Esophagus (tissue), 2 donors: ENCODE measurements around the gene ANO8. TPM values are rescaled to one million over a fixed set of nuclear protein-coding genes. Genes with fewer than 3 reads are reported as not detected.

ENCODE experiments used
- H3K27ac ChIP-seq, 2 donors: one replicate each; pipeline ENCODE4 v1.5.1; 2013; ENCODE audit warnings: low read depth in 2 of 2, mild to moderate bottlenecking in 2 of 2, inconsistent platforms in 1 of 2, low read length in 1 of 2, moderate library complexity in 1 of 2
- H3K27me3 ChIP-seq, 2 donors: one replicate each; pipeline ENCODE4 v1.6.1; 2013; ENCODE audit warnings: low read length in 2 of 2, control low read depth in 1 of 2, mild to moderate bottlenecking in 1 of 2; ENCODE audit not compliant: insufficient read depth in 2 of 2, control insufficient read depth in 1 of 2
- H3K36me3 ChIP-seq, 2 donors: one replicate each; pipeline ENCODE4 v1.6.1; 2013; ENCODE audit warnings: low read length in 1 of 2; ENCODE audit not compliant: control insufficient read depth in 2 of 2, insufficient read depth in 2 of 2
- H3K4me1 ChIP-seq, 2 donors: one replicate each; pipeline ENCODE4 v1.6.1; 2013; ENCODE audit warnings: low read length in 1 of 2; ENCODE audit not compliant: control insufficient read depth in 2 of 2, insufficient read depth in 2 of 2
- H3K4me3 ChIP-seq, 2 donors: one replicate each; pipeline ENCODE4 v1.5.1; 2013; ENCODE audit warnings: low read length in 2 of 2, mild to moderate bottlenecking in 2 of 2, low read depth in 1 of 2, moderate library complexity in 1 of 2
- H3K9me3 ChIP-seq, 2 donors: one replicate each; pipeline ENCODE4 v1.6.1; 2013; ENCODE audit warnings: mild to moderate bottlenecking in 2 of 2, low read depth in 1 of 2, low read length in 1 of 2, moderate library complexity in 1 of 2; ENCODE audit not compliant: control insufficient read depth in 2 of 2, insufficient read depth in 1 of 2
- WGBS, 2 donors: extraction: QIAGEN DNeasy Blood & Tissue Kit; methylation state at CpG; one replicate each; pipeline ENCODE4 v1.1.7; 2013; 5-methylcytosine and 5-hydroxymethylcytosine counted together
- polyA plus RNA-seq, 2 donors: library from polyadenylated mRNA; stranded (reverse); fragments of 200-250 nt; gene quantifications; one replicate each; pipeline ENCODE4 v1.2.3, GENCODE V29; 2013
- donor health status: healthy with polysubstance abuse.
- donor health status: Bipolar disorder and iron deficiency.

Gene ANO8
- polyA plus RNA-seq, 2 donors = 9.7 to 28.0 TPM

GRCh38 chr19:17347877-17348276, 13.2 kb upstream of the ANO8 start:
- H3K27me3 ChIP-seq = no peaks in the 10 kb centered on the region
- H3K36me3 ChIP-seq = no peaks in the 10 kb centered on the region
- peak overlapping the region; percentile 47 to 50 for H3K27ac ChIP-seq
- H3K9me3 ChIP-seq = peaks cover 0 to 3% of the 10 kb centered on the region in 2 donors
- H3K4me3 ChIP-seq = no peak overlapping the region
- WGBS, 2 donors = 65% methylated on average over 2 of the region's 2 CpGs
- peaks cover 0 to 4% of the 10 kb centered on the region in 2 donors for H3K4me1 ChIP-seq

- Histone ChIP-seq H3K4me3 (no peak overlapping the region), H3K36me3 (no peaks in the 10 kb centered on the region), H3K27me3 (no peaks in the 10 kb centered on the region), H3K4me1 (peaks cover 0 to 4% of the 10 kb centered on the region in 2 donors), H3K27ac (peak overlapping the region; percentile 8 to 47), H3K9me3 (peaks cover 0 to 3% of the 10 kb centered on the region in 2 donors)
- WGBS, 2 donors = 14 to 17% methylated on average over 5 to 6 of the region's 6 CpGs
These were observed 12.7 kb upstream of the ANO8 start for GRCh38 chr19:17347361-17347760.

- no peak overlapping the region for H3K4me3 ChIP-seq
- H3K9me3 ChIP-seq = no peaks in the 10 kb centered on the region
- H3K27ac ChIP-seq = peak overlapping the region in 1 of 2 donors; percentile 21
- H3K36me3 ChIP-seq = peaks cover 3% of the 10 kb centered on the region in 2 donors
- H3K4me1 ChIP-seq = peaks cover 0 to 4% of the 10 kb centered on the region in 2 donors
- WGBS, 2 donors = 16% methylated on average over 24 of the region's 24 CpGs
- H3K27me3 ChIP-seq = no peaks in the 10 kb centered on the region
These were observed 11.5 kb upstream of the ANO8 start for GRCh38 chr19:17346109-17346671.

- Histone ChIP-seq H3K36me3 (peaks cover 6 to 15% of the 10 kb centered on the region in 2 donors), H3K4me3 (no peak overlapping the region), H3K4me1 (peaks cover 8 to 15% of the 10 kb centered on the region in 2 donors), H3K27me3 (no peaks in the 10 kb centered on the region), H3K27ac (no peak overlapping the region), H3K9me3 (peaks cover 0 to 2% of the 10 kb centered on the region in 2 donors)
- WGBS, 2 donors = 80 to 83% methylated on average over 7 of the region's 7 CpGs
These were observed 7.2 kb upstream of the ANO8 start for GRCh38 chr19:17341845-17342244.

GRCh38 chr19:17341386-17341785, 6.7 kb upstream of the ANO8 start:
- no peak overlapping the region for H3K27ac ChIP-seq
- H3K4me3 ChIP-seq = no peak overlapping the region
- no peaks in the 10 kb centered on the region for H3K27me3 ChIP-seq
- WGBS, 2 donors = 93 to 94% methylated on average over 15 of the region's 15 CpGs
- H3K4me1 ChIP-seq = peaks cover 8 to 15% of the 10 kb centered on the region in 2 donors
- peaks cover 6 to 15% of the 10 kb centered on the region in 2 donors for H3K36me3 ChIP-seq
- H3K9me3 ChIP-seq = peaks cover 0 to 2% of the 10 kb centered on the region in 2 donors

GRCh38 chr19:17340871-17341357, 6.3 kb upstream of the ANO8 start:
- H3K27me3 ChIP-seq = no peaks in the 10 kb centered on the region
- H3K27ac ChIP-seq = peak overlapping the region; percentile 24 to 45
- no peak overlapping the region for H3K4me3 ChIP-seq
- peaks cover 8 to 11% of the 10 kb centered on the region in 2 donors for H3K4me1 ChIP-seq
- peaks cover 6 to 15% of the 10 kb centered on the region in 2 donors for H3K36me3 ChIP-seq
- peaks cover 0 to 2% of the 10 kb centered on the region in 2 donors for H3K9me3 ChIP-seq
- 72 to 75% methylated on average over 17 of the region's 17 CpGs for WGBS, 2 donors

- peaks cover 0 to 2% of the 10 kb centered on the region in 2 donors for H3K9me3 ChIP-seq
- peaks cover 8 to 11% of the 10 kb centered on the region in 2 donors for H3K4me1 ChIP-seq
- no peak overlapping the region for H3K4me3 ChIP-seq
- H3K36me3 ChIP-seq = peaks cover 6 to 15% of the 10 kb centered on the region in 2 donors
- peak overlapping the region; percentile 24 to 27 for H3K27ac ChIP-seq
- WGBS, 2 donors = 68% methylated on average over 20 to 21 of the region's 21 CpGs
- no peaks in the 10 kb centered on the region for H3K27me3 ChIP-seq
These were observed 5.7 kb upstream of the ANO8 start for GRCh38 chr19:17340302-17340870.

- no peak overlapping the region for H3K27ac ChIP-seq
- no peak overlapping the region for H3K4me3 ChIP-seq
- peaks cover 6 to 15% of the 10 kb centered on the region in 2 donors for H3K36me3 ChIP-seq
- H3K27me3 ChIP-seq = no peaks in the 10 kb centered on the region
- peaks cover 0 to 2% of the 10 kb centered on the region in 2 donors for H3K9me3 ChIP-seq
- peaks cover 8 to 14% of the 10 kb centered on the region in 2 donors for H3K4me1 ChIP-seq
- 87 to 90% methylated on average over 34 of the region's 34 CpGs for WGBS, 2 donors
These were observed 4.6 kb upstream of the ANO8 start for GRCh38 chr19:17339088-17339741.

DNA sequence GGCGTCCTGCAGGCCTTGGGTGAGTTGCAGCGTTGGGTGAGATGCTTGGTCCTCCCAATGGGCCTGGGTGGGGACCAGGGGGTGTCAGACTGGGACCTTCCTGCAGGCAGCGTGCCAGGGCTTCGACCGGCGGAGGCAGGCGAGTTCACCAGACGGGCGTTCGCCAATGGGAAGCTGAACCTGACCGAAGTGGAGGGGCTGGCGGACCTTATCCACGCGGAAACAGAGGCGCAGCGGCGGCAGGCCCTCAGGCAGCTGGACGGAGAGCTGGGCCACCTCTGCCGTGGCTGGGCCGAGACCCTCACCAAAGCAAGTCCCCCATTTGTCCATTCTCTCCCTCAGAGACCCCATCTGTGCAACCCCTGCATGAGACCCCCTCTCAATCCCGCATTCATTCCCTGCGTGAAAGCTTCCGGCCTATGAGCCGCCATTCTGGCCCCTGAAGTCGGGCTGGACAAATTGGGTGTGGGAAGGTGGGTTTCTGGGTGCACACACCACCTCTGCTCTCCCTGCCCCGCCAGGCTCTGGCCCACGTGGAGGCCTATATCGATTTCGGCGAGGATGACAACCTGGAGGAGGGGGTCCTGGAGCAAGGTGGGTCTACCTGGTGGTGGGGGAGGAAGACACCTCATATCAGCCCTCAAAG, 3.9 kb upstream of the ANO8 start:
- Histone ChIP-seq H3K27ac (no peak overlapping the region), H3K9me3 (peaks cover 0 to 2% of the 10 kb centered on the region in 2 donors), H3K4me3 (peak overlapping the region; percentile 66 to 69), H3K27me3 (no peaks in the 10 kb centered on the region), H3K36me3 (peaks cover 6 to 15% of the 10 kb centered on the region in 2 donors), H3K4me1 (peaks cover 13 to 20% of the 10 kb centered on the region in 2 donors)
- WGBS, 2 donors = 87 to 89% methylated on average over 30 of the region's 30 CpGs
